ENCODE data around the gene ARHGEF9. TPM values are rescaled to one million over a fixed set of nuclear protein-coding genes. Genes with fewer than 3 reads are reported as not detected.

ARHGEF9 gene
- total RNA-seq, 2 donors from 2014 or later = 97.9 to 116 TPM

- Histone ChIP-seq H3K27me3 (replicated peaks; ENCODE audit: insufficient read depth) (no peaks in the 10 kb centered on the region), H3K4me3 (no peak overlapping the region), H3K27ac (no peak overlapping the region), H3K4me1 (ENCODE audit: control insufficient read depth in 1 of 2, low read depth in 2 of 2) (no peaks in the 10 kb centered on the region), H3K9me3 (no peaks in the 10 kb centered on the region), H3K36me3 (no peaks in the 10 kb centered on the region)
- DNase-seq (ENCODE audit: low spot score) = no peak
- ATAC-seq (ENCODE audit: insufficient number of reproducible peaks, low FRiP score, low read depth) = no peak
- TF ChIP-seq, protein P1, sequence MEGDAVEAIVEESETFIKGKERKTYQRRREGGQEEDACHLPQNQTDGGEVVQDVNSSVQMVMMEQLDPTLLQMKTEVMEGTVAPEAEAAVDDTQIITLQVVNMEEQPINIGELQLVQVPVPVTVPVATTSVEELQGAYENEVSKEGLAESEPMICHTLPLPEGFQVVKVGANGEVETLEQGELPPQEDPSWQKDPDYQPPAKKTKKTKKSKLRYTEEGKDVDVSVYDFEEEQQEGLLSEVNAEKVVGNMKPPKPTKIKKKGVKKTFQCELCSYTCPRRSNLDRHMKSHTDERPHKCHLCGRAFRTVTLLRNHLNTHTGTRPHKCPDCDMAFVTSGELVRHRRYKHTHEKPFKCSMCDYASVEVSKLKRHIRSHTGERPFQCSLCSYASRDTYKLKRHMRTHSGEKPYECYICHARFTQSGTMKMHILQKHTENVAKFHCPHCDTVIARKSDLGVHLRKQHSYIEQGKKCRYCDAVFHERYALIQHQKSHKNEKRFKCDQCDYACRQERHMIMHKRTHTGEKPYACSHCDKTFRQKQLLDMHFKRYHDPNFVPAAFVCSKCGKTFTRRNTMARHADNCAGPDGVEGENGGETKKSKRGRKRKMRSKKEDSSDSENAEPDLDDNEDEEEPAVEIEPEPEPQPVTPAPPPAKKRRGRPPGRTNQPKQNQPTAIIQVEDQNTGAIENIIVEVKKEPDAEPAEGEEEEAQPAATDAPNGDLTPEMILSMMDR (IDR thresholded peaks at IDR 0.05) = no peak
Measured at GRCh38 chrX:63720293-63720692, 64.7 kb downstream of the ARHGEF9 start.

DNA sequence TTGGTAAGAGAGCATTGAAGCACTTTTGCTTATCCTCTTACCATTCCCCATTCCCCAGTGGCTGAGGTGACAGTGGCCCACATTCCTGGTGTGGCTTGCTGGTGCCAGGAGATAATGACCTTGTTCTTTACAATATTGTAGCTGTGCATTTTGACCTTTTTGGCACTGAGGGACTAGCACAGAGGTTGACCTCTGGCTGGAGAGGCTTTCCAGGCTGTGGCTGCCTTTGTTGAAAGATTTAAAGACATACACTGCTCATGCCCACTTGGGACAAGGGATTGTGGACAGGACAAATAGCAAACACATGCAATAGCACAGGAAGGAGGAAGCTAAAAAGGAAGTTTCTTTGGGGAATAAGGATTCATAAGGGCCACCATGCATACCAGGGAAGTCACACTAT lies 65.4 kb downstream of the ARHGEF9 start:
- Histone ChIP-seq H3K27ac (no peak overlapping the region), H3K36me3 (no peaks in the 10 kb centered on the region), H3K4me1 (ENCODE audit: control insufficient read depth in 1 of 2, low read depth in 2 of 2) (no peaks in the 10 kb centered on the region), H3K9me3 (no peaks in the 10 kb centered on the region), H3K4me3 (no peak overlapping the region), H3K27me3 (replicated peaks; ENCODE audit: insufficient read depth) (no peaks in the 10 kb centered on the region)
- TF ChIP-seq, protein P1 (IDR thresholded peaks at IDR 0.05) = no peak
- ATAC-seq (ENCODE audit: insufficient number of reproducible peaks, low FRiP score, low read depth) (no peak), DNase-seq (ENCODE audit: low spot score) (no peak)

GRCh38 chrX:63718010-63718694 lies 66.9 kb downstream of the ARHGEF9 start:
- Histone ChIP-seq H3K27me3 (replicated peaks; ENCODE audit: insufficient read depth) (no peaks in the 10 kb centered on the region), H3K4me1 (ENCODE audit: control insufficient read depth in 1 of 2, low read depth in 2 of 2) (no peaks in the 10 kb centered on the region), H3K36me3 (no peaks in the 10 kb centered on the region), H3K9me3 (no peaks in the 10 kb centered on the region), H3K4me3 (no peak overlapping the region), H3K27ac (no peak overlapping the region)
- TF ChIP-seq, protein P1 (IDR thresholded peaks at IDR 0.05) = no peak
- DNase-seq (ENCODE audit: low spot score) (no peak), ATAC-seq (ENCODE audit: insufficient number of reproducible peaks, low FRiP score, low read depth) (no peak)

- H3K9me3 ChIP-seq = no peaks in the 10 kb centered on the region
- H3K4me3 ChIP-seq = no peak overlapping the region
- H3K27ac ChIP-seq = no peak overlapping the region
- DNase-seq (ENCODE audit: low spot score) = no peak
- TF ChIP-seq, protein P1 (IDR thresholded peaks at IDR 0.05) = no peak
- no peaks in the 10 kb centered on the region for H3K4me1 ChIP-seq (ENCODE audit: control insufficient read depth in 1 of 2, low read depth in 2 of 2)
- H3K27me3 ChIP-seq (replicated peaks; ENCODE audit: insufficient read depth) = no peaks in the 10 kb centered on the region
- H3K36me3 ChIP-seq = no peaks in the 10 kb centered on the region
- no peak for ATAC-seq (ENCODE audit: insufficient number of reproducible peaks, low FRiP score, low read depth)
Measured at GRCh38 chrX:63713526-63713925, 71.5 kb downstream of the ARHGEF9 start.

GRCh38 chrX:63708801-63709200 lies 76.2 kb downstream of the ARHGEF9 start:
- Histone ChIP-seq H3K9me3 (no peaks in the 10 kb centered on the region), H3K27ac (no peak overlapping the region), H3K4me1 (ENCODE audit: control insufficient read depth in 1 of 2, low read depth in 2 of 2) (no peaks in the 10 kb centered on the region), H3K36me3 (peaks cover 2% of the 10 kb centered on the region), H3K4me3 (no peak overlapping the region), H3K27me3 (replicated peaks; ENCODE audit: insufficient read depth) (no peaks in the 10 kb centered on the region)
- ATAC-seq (ENCODE audit: insufficient number of reproducible peaks, low FRiP score, low read depth) = no peak
- TF ChIP-seq, protein P1 (IDR thresholded peaks at IDR 0.05) = no peak
- no peak for DNase-seq (ENCODE audit: low spot score)
